ENCODE results near the gene XG. TPM values are rescaled to one million over a fixed set of nuclear protein-coding genes. Genes with fewer than 3 reads are reported as not detected.

The XG gene
- total and polyA plus RNA-seq, 9 of the 15 experiments (the other 6 are each of a cell fraction or from before 2014, with no cell fraction given) = 0.03 to 0.12 TPM; not detected in 7

- Histone ChIP-seq H2AFZ (ENCODE audit: low read depth, low read length) (no peak overlapping the region), H3K9ac (ENCODE audit: insufficient read depth in 1 of 2, low read depth in 2 of 2, low read length in 2 of 2) (no peak overlapping the region), H3K9me3 (replicated peaks; ENCODE audit: control insufficient read depth, insufficient read depth, low read depth, low read length) (no peaks in the 10 kb centered on the region), H3K36me3 (ENCODE audit: control insufficient read depth, insufficient read depth, low read length) (no peaks in the 10 kb centered on the region), H3K27me3 (ENCODE audit: control insufficient read depth in 2 of 2, insufficient read depth in 2 of 2, low read length in 2 of 2) (0 out of 5 replicates have a peak, but pooled peaks cover 0 to 5% of the 10 kb centered on the region in 2 experiments), H3K4me2 (ENCODE audit: insufficient read depth, low read length) (no peak overlapping the region), H3K79me2 (ENCODE audit: control insufficient read depth, insufficient read depth, low read length) (no peaks in the 10 kb centered on the region), H3K4me3 (no peak overlapping the region), H3K9me1 (ENCODE audit: control insufficient read depth, insufficient read depth, low read length) (no peaks in the 10 kb centered on the region), H4K20me1 (replicated peaks; ENCODE audit: control insufficient read depth, insufficient read depth, low read length) (no peaks in the 10 kb centered on the region), H3K4me1 (replicated peaks in 1 of 2; ENCODE audit: control insufficient read depth in 2 of 2, insufficient read depth in 2 of 2, low read length in 2 of 2) (no peaks in the 10 kb centered on the region), H3K27ac (ENCODE audit: extremely low read depth, low read depth, low read length) (no peak overlapping the region)
- intact Hi-C loops (cut with micrococcal nuclease) (no loop called here), in situ Hi-C loops (cut with MboI) (no loop called here)
- ATAC-seq (no peak), FAIRE-seq (no peak), DNase-seq (ENCODE audit: extremely low read depth in 1 of 4, low spot score in 3 of 4) (no peak)
- ChIA-PET POLR2A (no interaction called here), CTCF (ENCODE audit: low intra/inter-chr PET ratio) (no interaction called here)
- no peak for TF ChIP-seq ZNF740 (CRISPR knock-in tag; IDR thresholded peaks at IDR 0.05)
- no peak for TF ChIP-seq ZNF740 (tag; IDR thresholded peaks at IDR 0.05)
- TF ChIP-seq ZNF445 (CRISPR knock-in tag; IDR thresholded peaks at IDR 0.05; ENCODE audit: low read depth) = no peak
- TF ChIP-seq BRF1 (IDR thresholded peaks at IDR 0.05; ENCODE audit: borderline replicate concordance, extremely low read depth, insufficient read length) = no peak
- TF ChIP-seq FUS (optimal IDR thresholded peaks at IDR 0.05; ENCODE audit: low read depth, low read length) = no peak
- no peak for TF ChIP-seq E4F1 (CRISPR knock-in tag; IDR thresholded peaks at IDR 0.05; ENCODE audit: borderline replicate concordance)
- no peak for TF ChIP-seq PRPF4 (IDR thresholded peaks at IDR 0.05; ENCODE audit: insufficient read depth, low read depth, low read length, poor library complexity, severe bottlenecking)
- peak; percentile 15; the same call in 1 of the 2 replicates for TF ChIP-seq ZNF407 (IDR thresholded peaks at IDR 0.05; ENCODE audit: low read depth)
- no peak for TF ChIP-seq ZNF79 (CRISPR knock-in tag; IDR thresholded peaks at IDR 0.05; ENCODE audit: low read depth)
- peak; percentile 21 for TF ChIP-seq ZFP36 (IDR thresholded peaks at IDR 0.05; ENCODE audit: low read depth, low read length, partially characterized antibody)
- TF ChIP-seq RBM25 (IDR thresholded peaks at IDR 0.05; ENCODE audit: low read depth, low read length, severe bottlenecking) = peak; percentile 49
- no TSS peak for BruUV-seq (replicated peaks)
- WGBS (ENCODE audit: insufficient coverage, low coverage, missing lambda C conversion rate) = 27% methylated on average over 3 of the region's 3 CpGs
Observed at GRCh38 chrX:2774776-2775175, 22.9 kb downstream of the XG start.
